Gastrocnemius medialis (tissue), 4 donors: ENCODE data around the gene HIVEP1. TPM values are rescaled to one million over a fixed set of nuclear protein-coding genes. Genes with fewer than 3 reads are reported as not detected.

Source experiments
- ATAC-seq, 2 donors: fragments of 150-250 bp; one replicate each; pipeline ENCODE4 v1.9.1; 2016
- DNase-seq, 2 donors: peaks; one replicate each; pipeline ENCODE4 v3.0.0-alpha.2; 2019
- H3K27ac ChIP-seq, 4 donors: fragments of 200-600 bp; sonication (generic); 1 replicate in 1 of 4; 2 replicates in 3 of 4; pipeline ENCODE4 v1.5.1; 2016 to 2018; ENCODE audit warnings: mild to moderate bottlenecking in 2 of 4, moderate library complexity in 1 of 4
- H3K27me3 ChIP-seq, 3 donors: fragments of 200-600 bp; sonication (generic) in 2 of 3; 1 replicate in 1 of 3; 2 replicates in 2 of 3; pipeline versions ENCODE4 v1.5.1 to v1.6.0; 2016 to 2019; ENCODE audit warnings: mild to moderate bottlenecking in 1 of 3, moderate library complexity in 1 of 3
- H3K36me3 ChIP-seq, 2 donors: fragments of 200-600 bp; sonication (generic) in 1 of 2; one replicate each; pipeline ENCODE4 v1.5.1; 2017 to 2018
- H3K4me1 ChIP-seq, 2 donors: fragments of 200-600 bp; sonication (generic) in 1 of 2; one replicate each; pipeline ENCODE4 v1.5.1; 2016 to 2017; ENCODE audit warnings: mild to moderate bottlenecking in 2 of 2
- H3K4me3 ChIP-seq, 4 donors: fragments of 200-600 bp; sonication (generic) in 3 of 4; 1 replicate in 1 of 4; 2 replicates in 3 of 4; pipeline ENCODE4 v1.5.1; 2016 to 2019; ENCODE audit warnings: mild to moderate bottlenecking in 2 of 4
- H3K9me3 ChIP-seq, 3 donors: fragments of 200-600 bp; sonication (generic) in 2 of 3; 1 replicate in 1 of 3; 2 replicates in 2 of 3; pipeline ENCODE4 v1.5.1; 2016 to 2019
- CTCF ChIP-seq, 5 experiments: fragments of 450-650 bp in 3 of 5; fragments of 200-600 bp in 2 of 5; sonication (generic) in 2 of 5; IDR thresholded peaks in 4 of 5; conservative IDR thresholded peaks in 1 of 5; 1 replicate in 4 of 5; 2 replicates in 1 of 5; pipeline ENCODE4 v1.5.1; 2016 to 2019; ENCODE audit warnings: antibody characterized with exemption in 5 of 5, mild to moderate bottlenecking in 3 of 5, moderate library complexity in 3 of 5
- POLR2A ChIP-seq, 2 donors: fragments of 450-650 bp; IDR thresholded peaks; one replicate each; pipeline ENCODE4 v1.6.1; 2017; ENCODE audit warnings: antibody characterized with exemption in 2 of 2, mild to moderate bottlenecking in 2 of 2, moderate library complexity in 2 of 2
- in situ Hi-C, 4 donors: fragments of 200-750 bp; cut with MboI; loops; one replicate each; pipeline versions ENCODE4 v1.15.0 to v1.8.0; 2017; ENCODE audit warnings: low sequenced_read_pairs in 4 of 4
- intact Hi-C: fragments of 100-400 bp; cut with DNase I; formaldehyde crosslinking; loops from one replicate; pipeline ENCODE4 v1.15.1; 2023; ENCODE audit warnings: low total_unique reads
- total RNA-seq, 4 donors: library from RNA; depleted of rRNA; stranded (reverse); fragments of >200 nt; gene quantifications; one replicate each; pipeline versions ENCODE4 v1.1.0 to v1.2.3, GENCODE V29; 2016

HIVEP1 gene
- total RNA-seq, 4 donors from 2014 or later, result 8.3 to 13.5 (median 10.5) TPM

- no peak overlapping the region for H3K4me3 ChIP-seq
- ATAC-seq (no peak), DNase-seq (no peak)
- in situ Hi-C loops (no loop called here), intact Hi-C loops (no loop called here)
- no peaks in the 10 kb centered on the region for H3K36me3 ChIP-seq
- H3K9me3 ChIP-seq, result no peaks in the 10 kb centered on the region
- no peaks in the 10 kb centered on the region for H3K4me1 ChIP-seq
- no peaks in the 10 kb centered on the region for H3K27me3 ChIP-seq
- H3K27ac ChIP-seq, result no peak overlapping the region
- TF ChIP-seq CTCF (IDR thresholded peaks at IDR 0.05 in 4 of 5, conservative IDR thresholded peaks at IDR 0.05 in 1 of 5) (no peak), POLR2A (IDR thresholded peaks at IDR 0.05) (no peak)
These were observed 136.7 kb downstream of the HIVEP1 start for GRCh38 chr6:12148841-12149240.

- in situ Hi-C loops (no loop called here), intact Hi-C loops (no loop called here)
- no peak for TF ChIP-seq POLR2A (IDR thresholded peaks at IDR 0.05)
- no peak for TF ChIP-seq CTCF (IDR thresholded peaks at IDR 0.05 in 4 of 5, conservative IDR thresholded peaks at IDR 0.05 in 1 of 5)
- no peaks in the 10 kb centered on the region for H3K27me3 ChIP-seq
- H3K9me3 ChIP-seq, result no peaks in the 10 kb centered on the region
- H3K4me3 ChIP-seq, result no peak overlapping the region
- no peaks in the 10 kb centered on the region for H3K36me3 ChIP-seq
- DNase-seq, result no peak
- no peak for ATAC-seq
- no peaks in the 10 kb centered on the region for H3K4me1 ChIP-seq
- no peak overlapping the region for H3K27ac ChIP-seq
These were observed 137.9 kb downstream of the HIVEP1 start for GRCh38 chr6:12149944-12150510.

- ATAC-seq, result no peak
- DNase-seq, result no peak
These were observed 138.8 kb downstream of the HIVEP1 start for GRCh38 chr6:12150812-12151432.

GRCh38 chr6:12151433-12151820 lies 139.3 kb downstream of the HIVEP1 start:
- DNase-seq (no peak), ATAC-seq (no peak)
- intact Hi-C loops (no loop called here), in situ Hi-C loops (no loop called here)
- H3K4me1 ChIP-seq, result no peaks in the 10 kb centered on the region
- no peaks in the 10 kb centered on the region for H3K27me3 ChIP-seq
- no peak overlapping the region for H3K27ac ChIP-seq
- no peaks in the 10 kb centered on the region for H3K9me3 ChIP-seq
- no peaks in the 10 kb centered on the region for H3K36me3 ChIP-seq
- TF ChIP-seq POLR2A (IDR thresholded peaks at IDR 0.05) (no peak), CTCF (IDR thresholded peaks at IDR 0.05 in 4 of 5, conservative IDR thresholded peaks at IDR 0.05 in 1 of 5) (no peak)
- H3K4me3 ChIP-seq, result no peak overlapping the region

More at GRCh38 chr6:12150812-12151432, 138.8 kb downstream of the HIVEP1 start:
- H3K27ac ChIP-seq, result no peak overlapping the region
- H3K9me3 ChIP-seq, result no peaks in the 10 kb centered on the region
- in situ Hi-C loops, result no loop called here
- TF ChIP-seq POLR2A (IDR thresholded peaks at IDR 0.05) (no peak), CTCF (IDR thresholded peaks at IDR 0.05 in 4 of 5, conservative IDR thresholded peaks at IDR 0.05 in 1 of 5) (peak in 1 of 5 experiments; percentile 30)
- no peaks in the 10 kb centered on the region for H3K4me1 ChIP-seq
- H3K36me3 ChIP-seq, result no peaks in the 10 kb centered on the region
- H3K27me3 ChIP-seq, result no peaks in the 10 kb centered on the region
- no peak overlapping the region for H3K4me3 ChIP-seq
- intact Hi-C loops, result no loop called here
